GM12873 (cell line): Measurements from ENCODE around the gene SLCO2B1.

Source experiments
- CTCF ChIP-seq: IDR thresholded peaks from 2 replicates; pipeline ENCODE4 v1.5.1; 2012; ENCODE audit warnings: low read depth, mild to moderate bottlenecking, moderate library complexity, low read length, control low read depth; ENCODE audit not compliant: insufficient read depth; ENCODE audit errors: missing control alignments

SLCO2B1 gene

GRCh38 chr11:75140269-75141138 is 10.4 kb upstream of the SLCO2B1 start:
- TF ChIP-seq CTCF, result peak; percentile 99

- TF ChIP-seq CTCF, result no peak
These were observed 9.7 kb upstream of the SLCO2B1 start for GRCh38 chr11:75141166-75141565.

GRCh38 chr11:75142714-75143419 is 8.0 kb upstream of the SLCO2B1 start:
- no peak for TF ChIP-seq CTCF

- TF ChIP-seq CTCF, result no peak
These were observed 7.5 kb upstream of the SLCO2B1 start for GRCh38 chr11:75143420-75143731.

- TF ChIP-seq CTCF, result no peak
These were observed 6.2 kb upstream of the SLCO2B1 start for GRCh38 chr11:75144716-75145014.

- TF ChIP-seq CTCF, result no peak
These were observed 5.5 kb upstream of the SLCO2B1 start for GRCh38 chr11:75145196-75145971.

GRCh38 chr11:75145972-75146519 is 4.9 kb upstream of the SLCO2B1 start:
- no peak for TF ChIP-seq CTCF
